Liver (tissue), 9 donors: ENCODE results near the gene TMEM100. TPM values are rescaled to one million over a fixed set of nuclear protein-coding genes. Genes with fewer than 3 reads are reported as not detected.
A peak's percentile ranks its signal among the peaks of the same experiment; 100 is the strongest.

Source experiments
- DNase-seq: peaks from one replicate; pipeline ENCODE4 v3.0.0-alpha.2; 2017; ENCODE audit warnings: low spot score
- H3K27ac ChIP-seq, 2 donors: one replicate each; pipeline ENCODE4 v1.7.0; 2013; ENCODE audit warnings: inconsistent platforms in 2 of 2, low read length in 2 of 2, control low read depth in 1 of 2, low read depth in 1 of 2, mild to moderate bottlenecking in 1 of 2
- H3K27me3 ChIP-seq, 4 donors: one replicate each; pipeline versions ENCODE4 v1.6.1 to v1.7.0; 2013; ENCODE audit warnings: low read length in 3 of 4, inconsistent platforms in 1 of 4, mild to moderate bottlenecking in 1 of 4, moderate library complexity in 1 of 4; ENCODE audit not compliant: control insufficient read depth in 4 of 4, insufficient read depth in 4 of 4
- H3K36me3 ChIP-seq, 4 donors: one replicate each; pipeline versions ENCODE4 v1.6.1 to v1.7.0; 2013; ENCODE audit warnings: low read length in 3 of 4, mild to moderate bottlenecking in 3 of 4, low read depth in 1 of 4, moderate library complexity in 1 of 4; ENCODE audit not compliant: control insufficient read depth in 4 of 4, insufficient read depth in 3 of 4
- H3K4me1 ChIP-seq, 4 donors: one replicate each; pipeline versions ENCODE4 v1.6.1 to v1.7.0; 2013; ENCODE audit warnings: low read length in 3 of 4, mild to moderate bottlenecking in 3 of 4, moderate library complexity in 1 of 4; ENCODE audit not compliant: control insufficient read depth in 4 of 4, insufficient read depth in 4 of 4
- H3K4me3 ChIP-seq, 3 donors: one replicate each; pipeline versions ENCODE4 v1.6.1 to v1.7.0; 2013; ENCODE audit warnings: low read length in 3 of 3, control low read depth in 1 of 3, low read depth in 1 of 3, mild to moderate bottlenecking in 1 of 3
- H3K9ac ChIP-seq, 2 donors: one replicate each; pipeline ENCODE4 v1.7.0; 2013; ENCODE audit warnings: low read length in 2 of 2, mild to moderate bottlenecking in 2 of 2, moderate library complexity in 2 of 2, control low read depth in 1 of 2, low read depth in 1 of 2
- H3K9me3 ChIP-seq, 4 donors: one replicate each; pipeline versions ENCODE4 v1.6.1 to v1.7.0; 2013; ENCODE audit warnings: low read length in 3 of 4; ENCODE audit not compliant: control insufficient read depth in 4 of 4
- ATF3 ChIP-seq: IDR thresholded peaks from 2 replicates; pipeline ENCODE4 v1.6.1; 2016; ENCODE audit warnings: antibody characterized with exemption
- CTCF ChIP-seq: fragments of 150-350 bp; IDR thresholded peaks from 2 replicates; pipeline ENCODE4 v1.5.1; 2017; ENCODE audit warnings: improper control_type of control experiment, low read depth, low read length; ENCODE audit not compliant: missing input control
- EGR1 ChIP-seq, 2 donors: IDR thresholded peaks; 2 replicates each; pipeline ENCODE4 v1.6.1; 2016 to 2018; ENCODE audit warnings: antibody characterized with exemption in 2 of 2, low read depth in 2 of 2
- FOXA2 ChIP-seq: IDR thresholded peaks from 2 replicates; pipeline ENCODE4 v1.6.1; 2016; ENCODE audit warnings: antibody characterized with exemption
- GABPA ChIP-seq, 2 donors: IDR thresholded peaks in 1 of 2; conservative IDR thresholded peaks in 1 of 2; 2 replicates each; pipeline ENCODE4 v1.6.1; 2016; ENCODE audit warnings: antibody characterized with exemption in 2 of 2, mild to moderate bottlenecking in 1 of 2, moderate library complexity in 1 of 2
- HNF4A ChIP-seq, 2 donors: conservative IDR thresholded peaks; 2 replicates each; pipeline ENCODE4 v1.6.1; 2016; ENCODE audit warnings: antibody characterized with exemption in 2 of 2, mild to moderate bottlenecking in 2 of 2
- HNF4G ChIP-seq: IDR thresholded peaks from 2 replicates; pipeline ENCODE4 v1.6.1; 2016; ENCODE audit warnings: antibody characterized with exemption
- MAX ChIP-seq: IDR thresholded peaks from 2 replicates; pipeline ENCODE4 v1.6.1; 2016; ENCODE audit warnings: antibody characterized with exemption
- NR2F2 ChIP-seq: IDR thresholded peaks from 2 replicates; pipeline ENCODE4 v1.6.1; 2016; ENCODE audit warnings: antibody characterized with exemption
- RAD21 ChIP-seq, 2 donors: IDR thresholded peaks; 2 replicates each; pipeline ENCODE4 v1.6.1; 2016; ENCODE audit warnings: antibody characterized with exemption in 2 of 2, mild to moderate bottlenecking in 2 of 2
- RXRA ChIP-seq, 2 donors: IDR thresholded peaks; 2 replicates each; pipeline ENCODE4 v1.6.1; 2017 to 2018; ENCODE audit warnings: antibody characterized with exemption in 2 of 2, mild to moderate bottlenecking in 1 of 2
- SP1 ChIP-seq: IDR thresholded peaks from 2 replicates; pipeline ENCODE4 v1.6.1; 2018; ENCODE audit warnings: antibody characterized with exemption, mild to moderate bottlenecking
- TAF1 ChIP-seq: conservative IDR thresholded peaks from 2 replicates; pipeline ENCODE4 v1.6.1; 2016; ENCODE audit warnings: antibody characterized with exemption, mild to moderate bottlenecking
- YY1 ChIP-seq: IDR thresholded peaks from 2 replicates; pipeline ENCODE4 v1.6.1; 2016; ENCODE audit warnings: antibody characterized with exemption, mild to moderate bottlenecking
- WGBS: extraction: QIAGEN DNeasy Blood & Tissue Kit; methylation state at CpG from one replicate; pipeline ENCODE4 v1.1.7; 2013; 5-methylcytosine and 5-hydroxymethylcytosine counted together
- polyA plus RNA-seq, 2 donors: library from polyadenylated mRNA; stranded (reverse) in 1 of 2; unstranded in 1 of 2; fragments of 200-250 nt in 1 of 2; fragments of >200 nt in 1 of 2; fragmentation: Nextera tagmentation in 1 of 2; extraction: Ambion mirVana in 1 of 2; gene quantifications; one replicate each; pipeline versions ENCODE4 v1.2.1 to v1.2.3, GENCODE V29; 2013 to 2015
- total RNA-seq, 2 donors: library from RNA; depleted of rRNA; stranded (reverse); fragments of >200 nt; gene quantifications; one replicate each; pipeline ENCODE4 v1.2.3, GENCODE V29; 2014
- TF ChIP-seq, protein P1 (sequence below): IDR thresholded peaks from 2 replicates; pipeline ENCODE4 v1.6.1; 2016; ENCODE audit warnings: antibody characterized with exemption, mild to moderate bottlenecking
- TF ChIP-seq, protein P2 (sequence below): IDR thresholded peaks from 2 replicates; pipeline ENCODE4 v1.6.1; 2016; ENCODE audit warnings: antibody characterized with exemption
- donor health status: healthy.
- donor health status: healthy.
- donor health status: healthy.
- donor health status: healthy.
- donor health status: healthy.

The TMEM100 gene
- total and polyA plus RNA-seq, 4 donors, result 0.09 to 4.8 (median 2.3) TPM

- DNase-seq, result no peak
- 68% methylated on average over 8 of the region's 8 CpGs for WGBS
- Histone ChIP-seq H3K9me3 (no peaks in the 10 kb centered on the region), H3K4me1 (no peaks in the 10 kb centered on the region), H3K27me3 (no peaks in the 10 kb centered on the region), H3K4me3 (no peak overlapping the region), H3K36me3 (no peaks in the 10 kb centered on the region), H3K27ac (peak overlapping the region in 1 of 2 donors; percentile 47), H3K9ac (no peak overlapping the region)
- TF ChIP-seq SP1 (peak; percentile 30), GABPA (IDR thresholded peaks at IDR 0.05 in 1 of 2, conservative IDR thresholded peaks at IDR 0.05 in 1 of 2) (no peak), MAX (no peak), RXRA (IDR thresholded peaks at IDR 0.05) (peak; percentile 28 to 56), FOXA2 (no peak), HNF4A (conservative IDR thresholded peaks at IDR 0.05) (peak; percentile 15 to 20), EGR1 (IDR thresholded peaks at IDR 0.05; ENCODE audit: low read depth in 2 of 2) (no peak), RAD21 (IDR thresholded peaks at IDR 0.05) (no peak), YY1 (peak; percentile 31)
Observed at GRCh38 chr17:55699181-55699860, 23.3 kb downstream of the TMEM100 start.

- H3K4me1 ChIP-seq, result peaks cover 3 to 19% (median 5%) of the 10 kb centered on the region in 4 donors
- H3K27ac ChIP-seq, result peak overlapping the region; percentile 81 to 91
- DNase-seq, result no peak
- 79% methylated on average over 5 of the region's 5 CpGs for WGBS
- TF ChIP-seq, protein P1, sequence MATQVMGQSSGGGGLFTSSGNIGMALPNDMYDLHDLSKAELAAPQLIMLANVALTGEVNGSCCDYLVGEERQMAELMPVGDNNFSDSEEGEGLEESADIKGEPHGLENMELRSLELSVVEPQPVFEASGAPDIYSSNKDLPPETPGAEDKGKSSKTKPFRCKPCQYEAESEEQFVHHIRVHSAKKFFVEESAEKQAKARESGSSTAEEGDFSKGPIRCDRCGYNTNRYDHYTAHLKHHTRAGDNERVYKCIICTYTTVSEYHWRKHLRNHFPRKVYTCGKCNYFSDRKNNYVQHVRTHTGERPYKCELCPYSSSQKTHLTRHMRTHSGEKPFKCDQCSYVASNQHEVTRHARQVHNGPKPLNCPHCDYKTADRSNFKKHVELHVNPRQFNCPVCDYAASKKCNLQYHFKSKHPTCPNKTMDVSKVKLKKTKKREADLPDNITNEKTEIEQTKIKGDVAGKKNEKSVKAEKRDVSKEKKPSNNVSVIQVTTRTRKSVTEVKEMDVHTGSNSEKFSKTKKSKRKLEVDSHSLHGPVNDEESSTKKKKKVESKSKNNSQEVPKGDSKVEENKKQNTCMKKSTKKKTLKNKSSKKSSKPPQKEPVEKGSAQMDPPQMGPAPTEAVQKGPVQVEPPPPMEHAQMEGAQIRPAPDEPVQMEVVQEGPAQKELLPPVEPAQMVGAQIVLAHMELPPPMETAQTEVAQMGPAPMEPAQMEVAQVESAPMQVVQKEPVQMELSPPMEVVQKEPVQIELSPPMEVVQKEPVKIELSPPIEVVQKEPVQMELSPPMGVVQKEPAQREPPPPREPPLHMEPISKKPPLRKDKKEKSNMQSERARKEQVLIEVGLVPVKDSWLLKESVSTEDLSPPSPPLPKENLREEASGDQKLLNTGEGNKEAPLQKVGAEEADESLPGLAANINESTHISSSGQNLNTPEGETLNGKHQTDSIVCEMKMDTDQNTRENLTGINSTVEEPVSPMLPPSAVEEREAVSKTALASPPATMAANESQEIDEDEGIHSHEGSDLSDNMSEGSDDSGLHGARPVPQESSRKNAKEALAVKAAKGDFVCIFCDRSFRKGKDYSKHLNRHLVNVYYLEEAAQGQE, result no peak
- no peak for TF ChIP-seq HNF4A (conservative IDR thresholded peaks at IDR 0.05)
- no peak for TF ChIP-seq GABPA (IDR thresholded peaks at IDR 0.05 in 1 of 2, conservative IDR thresholded peaks at IDR 0.05 in 1 of 2)
- no peak for TF ChIP-seq TAF1
- no peak for TF ChIP-seq NR2F2
- TF ChIP-seq CTCF, result no peak
- TF ChIP-seq ATF3, result no peak
- TF ChIP-seq HNF4G, result no peak
- TF ChIP-seq RAD21 (IDR thresholded peaks at IDR 0.05), result no peak
- TF ChIP-seq EGR1 (IDR thresholded peaks at IDR 0.05; ENCODE audit: low read depth in 2 of 2), result no peak
- TF ChIP-seq RXRA (IDR thresholded peaks at IDR 0.05), result no peak
- TF ChIP-seq MAX, result no peak
- TF ChIP-seq, protein P2, sequence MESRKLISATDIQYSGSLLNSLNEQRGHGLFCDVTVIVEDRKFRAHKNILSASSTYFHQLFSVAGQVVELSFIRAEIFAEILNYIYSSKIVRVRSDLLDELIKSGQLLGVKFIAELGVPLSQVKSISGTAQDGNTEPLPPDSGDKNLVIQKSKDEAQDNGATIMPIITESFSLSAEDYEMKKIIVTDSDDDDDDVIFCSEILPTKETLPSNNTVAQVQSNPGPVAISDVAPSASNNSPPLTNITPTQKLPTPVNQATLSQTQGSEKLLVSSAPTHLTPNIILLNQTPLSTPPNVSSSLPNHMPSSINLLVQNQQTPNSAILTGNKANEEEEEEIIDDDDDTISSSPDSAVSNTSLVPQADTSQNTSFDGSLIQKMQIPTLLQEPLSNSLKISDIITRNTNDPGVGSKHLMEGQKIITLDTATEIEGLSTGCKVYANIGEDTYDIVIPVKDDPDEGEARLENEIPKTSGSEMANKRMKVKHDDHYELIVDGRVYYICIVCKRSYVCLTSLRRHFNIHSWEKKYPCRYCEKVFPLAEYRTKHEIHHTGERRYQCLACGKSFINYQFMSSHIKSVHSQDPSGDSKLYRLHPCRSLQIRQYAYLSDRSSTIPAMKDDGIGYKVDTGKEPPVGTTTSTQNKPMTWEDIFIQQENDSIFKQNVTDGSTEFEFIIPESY, result no peak
- H3K36me3 ChIP-seq, result no peaks in the 10 kb centered on the region
- H3K9me3 ChIP-seq, result no peaks in the 10 kb centered on the region
- no peak overlapping the region for H3K9ac ChIP-seq
- H3K27me3 ChIP-seq, result no peaks in the 10 kb centered on the region
- H3K4me3 ChIP-seq, result no peak overlapping the region
Observed at GRCh38 chr17:55694286-55694910, 28.3 kb downstream of the TMEM100 start.
